ENCODE results near the gene OR4C46.
"Not testable (repeated sequence)": the region's sequence is repeated elsewhere in the genome, so short reads cannot be mapped to it uniquely, and the experiment has no call there.

OR4C46 gene

GRCh38 chr11:54603898-54604297 is at the start of gene OR4C46:
Gene OR4C46 (minus strand): TSS chr11:54603998. CDS start chr11:54603998, 0 bp downstream.
- no peak for DNase-seq (ENCODE audit: extremely low read depth, insufficient read length)
- Histone ChIP-seq H3K27me3 (replicated peaks; ENCODE audit: control insufficient read depth, insufficient read depth, low read length) (no peaks in the 10 kb centered on the region), H3K36me3 (ENCODE audit: control insufficient read depth, insufficient read depth, low read length) (no peaks in the 10 kb centered on the region), H3K4me3 (replicated peaks; ENCODE audit: low read depth, low read length) (no peak within 1 kb of the TSS)
- TF ChIP-seq, protein P1, sequence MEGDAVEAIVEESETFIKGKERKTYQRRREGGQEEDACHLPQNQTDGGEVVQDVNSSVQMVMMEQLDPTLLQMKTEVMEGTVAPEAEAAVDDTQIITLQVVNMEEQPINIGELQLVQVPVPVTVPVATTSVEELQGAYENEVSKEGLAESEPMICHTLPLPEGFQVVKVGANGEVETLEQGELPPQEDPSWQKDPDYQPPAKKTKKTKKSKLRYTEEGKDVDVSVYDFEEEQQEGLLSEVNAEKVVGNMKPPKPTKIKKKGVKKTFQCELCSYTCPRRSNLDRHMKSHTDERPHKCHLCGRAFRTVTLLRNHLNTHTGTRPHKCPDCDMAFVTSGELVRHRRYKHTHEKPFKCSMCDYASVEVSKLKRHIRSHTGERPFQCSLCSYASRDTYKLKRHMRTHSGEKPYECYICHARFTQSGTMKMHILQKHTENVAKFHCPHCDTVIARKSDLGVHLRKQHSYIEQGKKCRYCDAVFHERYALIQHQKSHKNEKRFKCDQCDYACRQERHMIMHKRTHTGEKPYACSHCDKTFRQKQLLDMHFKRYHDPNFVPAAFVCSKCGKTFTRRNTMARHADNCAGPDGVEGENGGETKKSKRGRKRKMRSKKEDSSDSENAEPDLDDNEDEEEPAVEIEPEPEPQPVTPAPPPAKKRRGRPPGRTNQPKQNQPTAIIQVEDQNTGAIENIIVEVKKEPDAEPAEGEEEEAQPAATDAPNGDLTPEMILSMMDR (IDR thresholded peaks at IDR 0.05; ENCODE audit: insufficient read depth, low read length, poor library complexity, severe bottlenecking), result no peak

- not testable (repeated sequence) for H3K36me3 ChIP-seq (ENCODE audit: control insufficient read depth, insufficient read depth, low read length); H3K4me3 ChIP-seq (replicated peaks; ENCODE audit: low read depth, low read length); DNase-seq (ENCODE audit: extremely low read depth, insufficient read length); H3K27me3 ChIP-seq (replicated peaks; ENCODE audit: control insufficient read depth, insufficient read depth, low read length)
Observed at GRCh38 chr11:54645606-54646005, 41.8 kb upstream of the OR4C46 start.

DNA sequence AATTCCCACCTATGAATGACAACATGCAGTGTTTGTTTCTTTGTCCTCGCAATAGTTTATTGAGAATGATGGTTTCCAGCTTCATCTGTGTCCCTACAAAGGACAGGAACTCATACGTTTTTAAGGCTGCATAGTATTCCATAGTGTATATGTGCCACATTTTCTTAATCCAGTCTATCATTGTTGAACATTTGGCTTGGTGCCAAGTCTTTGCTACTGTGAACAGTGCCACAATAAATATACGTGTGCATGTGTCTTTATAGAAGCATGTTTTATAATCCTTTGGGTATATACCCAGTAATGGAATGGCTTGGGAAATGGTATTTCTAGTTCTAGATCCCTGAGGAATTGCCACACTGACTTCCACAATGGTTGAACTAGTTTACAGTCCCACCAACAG is 42.4 kb downstream of the OR4C46 start:
- H3K4me3 ChIP-seq (replicated peaks; ENCODE audit: low read depth, low read length); DNase-seq (ENCODE audit: extremely low read depth, insufficient read length); H3K36me3 ChIP-seq (ENCODE audit: control insufficient read depth, insufficient read depth, low read length); H3K27me3 ChIP-seq (replicated peaks; ENCODE audit: control insufficient read depth, insufficient read depth, low read length): not testable (repeated sequence)

GRCh38 chr11:54558919-54559318 is 44.9 kb downstream of the OR4C46 start:
- Histone ChIP-seq H3K36me3 (ENCODE audit: control insufficient read depth, insufficient read depth, low read length) (no peaks in the 10 kb centered on the region), H3K27me3 (replicated peaks; ENCODE audit: control insufficient read depth, insufficient read depth, low read length) (no peaks in the 10 kb centered on the region), H3K4me3 (replicated peaks; ENCODE audit: low read depth, low read length) (no peak overlapping the region)
- no peak for DNase-seq (ENCODE audit: extremely low read depth, insufficient read length)
- TF ChIP-seq, protein P1 (IDR thresholded peaks at IDR 0.05; ENCODE audit: insufficient read depth, low read length, poor library complexity, severe bottlenecking), result no peak

GRCh38 chr11:54558407-54558806 is 45.4 kb downstream of the OR4C46 start:
- no peak for DNase-seq (ENCODE audit: extremely low read depth, insufficient read length)
- H3K4me3 ChIP-seq (replicated peaks; ENCODE audit: low read depth, low read length), result no peak overlapping the region
- TF ChIP-seq, protein P1 (IDR thresholded peaks at IDR 0.05; ENCODE audit: insufficient read depth, low read length, poor library complexity, severe bottlenecking), result no peak

More at GRCh38 chr11:54558407-54558806, 45.4 kb downstream of the OR4C46 start:
- no peaks in the 10 kb centered on the region for H3K36me3 ChIP-seq (ENCODE audit: control insufficient read depth, insufficient read depth, low read length)
- no peaks in the 10 kb centered on the region for H3K27me3 ChIP-seq (replicated peaks; ENCODE audit: control insufficient read depth, insufficient read depth, low read length)

Data from GM06990 (cell line).